ENCODE data around the gene PNMA1.

GRCh38 chr14:73700325-73700724 is 13.9 kb downstream of the PNMA1 start:
- TF ChIP-seq, protein P1, sequence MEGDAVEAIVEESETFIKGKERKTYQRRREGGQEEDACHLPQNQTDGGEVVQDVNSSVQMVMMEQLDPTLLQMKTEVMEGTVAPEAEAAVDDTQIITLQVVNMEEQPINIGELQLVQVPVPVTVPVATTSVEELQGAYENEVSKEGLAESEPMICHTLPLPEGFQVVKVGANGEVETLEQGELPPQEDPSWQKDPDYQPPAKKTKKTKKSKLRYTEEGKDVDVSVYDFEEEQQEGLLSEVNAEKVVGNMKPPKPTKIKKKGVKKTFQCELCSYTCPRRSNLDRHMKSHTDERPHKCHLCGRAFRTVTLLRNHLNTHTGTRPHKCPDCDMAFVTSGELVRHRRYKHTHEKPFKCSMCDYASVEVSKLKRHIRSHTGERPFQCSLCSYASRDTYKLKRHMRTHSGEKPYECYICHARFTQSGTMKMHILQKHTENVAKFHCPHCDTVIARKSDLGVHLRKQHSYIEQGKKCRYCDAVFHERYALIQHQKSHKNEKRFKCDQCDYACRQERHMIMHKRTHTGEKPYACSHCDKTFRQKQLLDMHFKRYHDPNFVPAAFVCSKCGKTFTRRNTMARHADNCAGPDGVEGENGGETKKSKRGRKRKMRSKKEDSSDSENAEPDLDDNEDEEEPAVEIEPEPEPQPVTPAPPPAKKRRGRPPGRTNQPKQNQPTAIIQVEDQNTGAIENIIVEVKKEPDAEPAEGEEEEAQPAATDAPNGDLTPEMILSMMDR (IDR thresholded peaks at IDR 0.05): no peak
- no peak for TF ChIP-seq EZH2 (IDR thresholded peaks at IDR 0.05; ENCODE audit: borderline replicate concordance, insufficient read depth, low read depth, low read length, poor library complexity, severe bottlenecking)
